GDM1 (cell line): ENCODE data around the gene ANKZF1.
"Not testable (repeated sequence)": the region's sequence is repeated elsewhere in the genome, so short reads cannot be mapped to it uniquely, and the experiment has no call there.

Experiments used
- DNase-seq: peaks from one replicate; lab custom pipeline; 2025; lab: John Stamatoyannopoulos, UW

The ANKZF1 gene

DNA sequence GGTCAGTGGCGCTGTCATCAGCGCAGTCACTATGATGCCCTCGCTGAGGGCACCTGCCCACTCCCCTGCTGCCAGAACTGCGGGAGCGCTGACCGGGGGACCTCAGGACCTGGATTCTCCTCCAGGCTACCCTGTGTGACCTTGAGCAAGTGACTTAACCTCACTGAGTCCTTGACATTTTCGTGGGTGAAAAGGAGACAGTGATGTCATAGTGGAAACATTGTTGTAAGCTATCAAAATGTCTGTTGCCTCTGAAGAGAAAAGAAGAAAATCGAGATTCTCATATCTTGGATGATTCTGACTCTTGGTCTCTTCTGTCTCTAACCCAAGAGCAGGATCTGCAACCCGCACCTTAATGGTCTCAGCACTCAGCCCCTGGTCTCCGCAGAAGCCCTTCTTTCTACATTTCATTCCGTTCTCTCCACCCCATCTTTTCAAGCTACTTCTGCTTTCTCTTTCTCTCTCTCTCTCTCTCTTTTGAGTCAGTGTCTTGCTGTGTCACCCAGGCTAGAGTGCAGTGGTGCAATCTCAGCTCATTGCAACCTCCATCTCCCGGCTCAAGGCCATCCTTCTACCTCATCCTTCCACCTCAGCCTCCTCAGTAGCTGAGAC, 25.1 kb downstream of the ANKZF1 start:
- no peak for DNase-seq

DNA sequence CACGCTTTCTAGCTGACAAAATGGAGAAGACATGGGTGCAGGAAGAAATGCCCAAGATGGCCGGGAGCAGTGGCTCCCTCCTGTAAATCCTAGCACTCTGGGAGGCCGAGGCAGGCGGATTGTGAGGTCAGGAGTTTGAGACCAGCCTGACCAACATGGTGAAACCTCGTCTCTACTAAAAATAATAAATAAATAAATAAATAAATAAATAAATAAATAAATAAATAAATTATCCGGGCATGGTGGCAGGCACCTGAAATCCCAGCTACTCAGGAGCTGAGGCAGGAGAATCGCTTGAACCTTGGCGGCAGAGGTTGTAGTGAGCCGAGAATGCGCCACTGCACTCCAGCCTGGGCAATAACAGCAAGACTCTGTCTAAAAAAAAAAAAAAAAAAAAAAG, 29.3 kb downstream of the ANKZF1 start:
- DNase-seq: not testable (repeated sequence)

DNA sequence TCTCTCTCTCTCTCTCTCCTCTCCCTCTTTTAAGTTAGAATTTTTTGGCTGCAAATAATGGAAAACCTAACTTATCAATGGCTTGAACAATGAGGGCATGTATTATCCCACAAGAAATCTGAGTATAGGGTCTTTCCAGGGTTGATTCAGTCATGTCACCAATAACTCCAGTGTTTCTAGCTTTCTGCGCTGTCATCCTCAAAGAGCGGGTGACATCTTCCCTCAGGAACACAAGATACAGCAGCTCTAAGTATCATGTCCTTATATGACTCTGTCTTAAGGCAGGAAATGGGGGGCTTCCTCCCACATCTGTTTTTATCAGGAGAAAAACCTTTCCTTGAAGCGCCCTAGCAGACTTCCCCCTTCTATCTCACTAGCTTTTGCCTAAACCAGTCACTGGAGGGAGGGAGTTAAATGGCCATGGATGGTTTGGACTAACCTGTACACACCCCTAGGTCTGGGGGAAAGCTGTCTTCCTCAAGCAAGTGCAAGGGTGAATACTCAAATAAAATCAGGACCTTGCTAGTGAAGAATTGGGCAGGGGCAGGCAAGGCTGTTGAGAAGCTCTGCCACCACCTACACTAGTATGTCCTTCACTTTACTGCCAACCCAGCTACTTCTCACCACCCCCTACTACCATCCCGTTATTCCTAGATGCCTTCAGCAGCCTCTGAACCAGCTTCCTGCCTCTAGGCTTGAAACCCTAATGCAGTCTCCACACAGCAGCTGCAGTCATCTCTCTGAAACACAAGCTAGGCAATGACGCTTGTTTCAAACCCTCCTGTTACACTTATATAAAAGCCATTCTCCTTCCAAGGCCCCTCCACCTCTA, 31.6 kb downstream of the ANKZF1 start:
- DNase-seq: no peak

GRCh38 chr2:219266232-219266631, 36.6 kb downstream of the ANKZF1 start:
- no peak for DNase-seq

DNA sequence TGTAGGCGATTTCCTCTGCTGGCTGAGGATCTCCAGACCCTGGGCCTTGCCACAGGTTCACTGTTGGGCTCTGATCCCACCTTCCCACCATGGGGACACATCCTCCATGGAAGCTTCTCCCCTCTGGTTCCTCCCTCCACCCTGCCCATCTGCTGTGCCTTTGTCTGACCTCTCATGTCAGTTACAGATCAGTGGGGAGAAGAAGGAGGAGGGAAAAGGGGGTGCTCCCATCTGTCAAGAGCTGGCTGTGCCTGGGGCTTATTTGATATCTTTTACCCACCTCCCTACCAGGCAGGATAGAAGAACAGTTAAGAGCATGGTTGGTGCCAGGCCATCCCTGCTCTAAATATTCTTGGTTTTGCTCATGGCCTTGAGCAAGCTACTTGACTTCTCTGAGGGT, 37.3 kb downstream of the ANKZF1 start:
- no peak for DNase-seq

DNA sequence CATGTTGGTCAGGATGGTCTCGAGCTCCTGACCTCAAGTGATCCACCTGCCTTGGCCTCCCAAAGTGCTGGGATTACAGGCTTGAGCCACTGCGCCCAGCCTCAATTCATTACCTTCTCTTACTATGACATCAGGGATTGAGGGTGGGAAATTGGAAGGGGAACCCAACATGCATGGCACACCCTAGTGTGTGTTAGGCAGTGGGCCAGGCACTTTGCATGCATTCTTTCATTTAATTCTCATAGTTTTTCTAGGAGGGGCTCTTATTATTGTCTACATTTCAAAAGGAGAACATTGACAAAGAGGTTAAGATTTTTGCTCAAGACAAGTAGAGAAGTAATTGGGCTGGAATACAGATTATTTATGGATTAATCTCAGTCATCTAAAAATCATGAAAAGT, 38.7 kb downstream of the ANKZF1 start:
- no peak for DNase-seq

DNA sequence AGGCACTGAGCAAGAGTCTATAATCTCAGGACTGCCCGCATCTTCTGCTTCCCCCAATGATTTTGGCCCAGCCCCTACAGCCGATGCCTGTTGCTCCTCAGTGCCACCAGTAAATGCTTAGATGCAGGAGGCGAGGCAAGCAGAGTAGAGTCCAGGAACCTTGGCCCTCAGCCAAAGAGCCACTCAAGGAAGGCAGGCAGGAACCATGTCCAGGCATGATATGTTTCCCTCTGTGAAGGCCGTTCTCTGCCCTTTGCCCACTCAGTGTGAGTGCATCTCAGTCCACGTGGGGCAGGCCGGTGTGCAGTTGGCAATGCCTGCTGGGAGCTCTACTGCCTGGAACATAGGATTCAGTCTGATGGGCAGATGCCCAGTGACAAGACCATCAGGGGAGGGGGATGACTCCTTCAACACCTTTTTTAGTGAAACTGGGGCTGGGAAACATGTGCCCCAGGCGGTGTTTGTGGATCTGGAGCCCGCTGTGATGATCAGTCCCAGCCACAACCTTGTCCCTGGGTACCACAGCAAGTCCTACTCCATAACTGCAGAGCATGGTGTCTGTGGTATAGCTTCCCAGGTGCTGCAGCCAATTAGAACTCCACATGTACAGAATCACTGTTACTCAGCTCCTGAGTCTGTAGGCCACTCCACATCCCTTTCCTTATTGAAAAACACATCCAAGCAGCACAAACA, 39.9 kb downstream of the ANKZF1 start:
- no peak for DNase-seq

DNA sequence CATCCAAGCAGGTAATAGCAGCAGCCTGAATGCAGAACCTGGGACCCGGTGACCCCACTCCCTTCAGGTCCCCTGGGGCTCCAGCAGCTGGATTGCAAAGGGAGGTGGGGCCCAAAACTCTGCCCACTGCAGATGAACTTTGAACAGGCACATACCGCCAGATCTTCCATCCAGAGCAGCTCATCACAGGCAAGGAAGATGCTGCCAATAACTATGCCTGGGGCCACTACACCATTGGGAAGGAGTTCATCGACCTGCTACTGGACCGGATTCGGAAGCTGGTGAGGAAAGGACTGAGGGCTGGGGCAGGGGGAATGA, 40.4 kb downstream of the ANKZF1 start:
- DNase-seq: no peak

GRCh38 chr2:219271021-219271420, 41.4 kb downstream of the ANKZF1 start:
- no peak for DNase-seq

DNA sequence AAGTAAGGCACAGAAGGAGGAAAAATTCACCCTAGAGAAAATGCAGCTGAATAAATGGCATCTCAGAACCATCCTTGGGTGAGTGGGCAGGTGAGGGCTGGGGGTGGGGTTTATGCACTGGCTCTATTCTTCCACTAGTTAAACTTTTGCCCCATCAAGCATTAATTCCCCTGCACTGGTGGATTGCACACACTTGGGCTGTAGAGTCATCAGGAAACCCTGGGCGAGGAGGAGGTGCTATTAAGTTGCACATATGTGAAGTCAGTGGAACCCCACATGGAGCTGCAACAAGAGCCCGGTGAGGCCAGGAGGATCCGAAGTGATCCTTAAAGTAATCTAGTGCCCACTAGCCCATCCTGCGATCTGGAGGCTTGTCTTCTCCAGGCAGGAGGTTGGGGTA, 42.8 kb downstream of the ANKZF1 start:
- DNase-seq: no peak

DNA sequence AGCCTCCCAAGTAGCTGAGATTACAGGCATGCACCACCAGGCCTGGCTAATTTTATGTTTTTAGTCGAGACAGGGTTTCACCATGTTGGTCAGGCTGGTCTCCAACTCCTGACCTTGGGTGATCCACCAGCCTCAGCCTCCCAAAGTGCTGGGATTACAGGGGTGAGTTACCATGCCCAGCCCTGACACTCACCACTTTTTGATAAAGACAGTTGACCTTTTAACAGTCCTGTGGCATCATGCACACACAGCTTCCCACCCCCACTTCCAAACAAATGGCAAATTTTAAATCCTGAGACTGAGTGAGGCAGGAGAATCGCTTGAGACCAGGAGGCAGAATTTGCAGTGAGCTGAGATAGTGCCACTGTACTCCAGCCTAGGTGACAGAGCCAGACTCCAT, 43.4 kb downstream of the ANKZF1 start:
- DNase-seq: no peak

GRCh38 chr2:219273937-219274336, 44.3 kb downstream of the ANKZF1 start:
- DNase-seq: no peak

DNA sequence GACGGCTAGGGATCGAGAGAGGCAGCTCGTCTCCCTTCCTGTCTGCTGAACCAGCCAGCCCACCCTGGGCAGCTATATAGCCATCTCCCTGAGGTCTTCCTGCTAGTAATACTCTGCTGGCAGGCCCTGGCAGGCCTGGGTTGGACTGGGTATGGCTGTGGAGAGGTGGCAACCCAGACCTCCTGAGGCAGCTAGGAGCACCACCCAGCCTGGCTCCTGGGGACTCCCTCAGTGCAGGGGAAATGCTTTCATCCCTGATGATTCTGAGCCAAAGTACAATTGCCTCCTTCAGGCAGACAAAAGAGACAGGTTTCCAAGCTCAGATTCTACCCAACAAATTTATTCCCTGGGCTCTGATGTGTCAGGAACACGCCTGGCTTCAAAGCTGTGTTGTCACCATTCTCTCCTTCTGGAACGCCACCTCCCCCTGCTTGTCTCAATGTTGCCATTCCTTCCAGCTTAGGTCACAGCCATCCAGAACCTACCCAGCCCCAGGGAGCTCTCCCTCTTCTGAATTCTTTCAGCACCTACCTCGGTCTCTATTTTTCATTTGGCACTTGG, 44.8 kb downstream of the ANKZF1 start:
- DNase-seq: no peak

DNA sequence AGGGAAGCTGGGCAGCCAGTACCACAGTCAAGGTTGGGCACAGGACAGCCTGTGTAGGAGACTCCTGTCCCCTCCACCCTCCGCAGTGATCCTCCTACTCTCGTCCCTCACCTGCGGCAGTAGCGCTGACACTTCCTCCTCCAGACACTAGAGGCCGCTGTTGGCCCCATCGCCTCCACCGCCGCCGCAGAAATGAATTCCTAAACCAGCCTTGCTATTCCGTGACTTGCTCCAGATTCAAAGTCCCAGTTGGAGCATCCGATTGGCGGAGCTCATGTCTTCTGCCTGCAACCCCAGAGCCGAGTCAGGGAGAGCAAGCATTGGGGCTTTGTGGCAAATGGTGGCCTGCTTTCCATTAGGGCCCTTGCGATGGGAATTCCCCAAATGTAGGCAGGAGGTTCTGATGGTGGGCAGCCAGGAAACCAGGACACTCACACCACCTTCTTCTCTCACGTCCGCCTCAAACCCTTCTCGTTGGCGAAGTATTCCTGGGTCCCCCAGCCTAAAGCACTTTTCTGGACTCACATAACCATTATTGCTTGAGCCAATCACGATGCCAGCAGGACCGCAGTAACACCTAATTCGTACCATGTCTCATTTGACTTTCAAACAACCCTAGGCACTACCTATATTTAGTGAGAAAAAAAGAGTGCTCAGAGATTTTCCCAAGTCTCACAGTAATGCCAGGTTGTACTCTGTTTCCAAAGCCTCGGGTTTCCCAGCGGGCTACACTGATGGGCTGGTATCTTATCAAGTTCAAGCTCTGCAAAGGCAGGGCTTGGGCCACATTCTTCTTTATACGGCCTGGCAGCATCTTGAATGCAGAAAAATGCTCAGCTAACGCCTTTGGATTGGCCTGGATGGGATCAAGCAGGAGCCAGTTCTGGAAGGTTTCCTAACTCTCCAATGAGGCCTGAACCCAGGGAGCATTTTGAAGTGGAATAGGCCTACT, 48.4 kb downstream of the ANKZF1 start:
- peak; percentile 49 for DNase-seq

DNA sequence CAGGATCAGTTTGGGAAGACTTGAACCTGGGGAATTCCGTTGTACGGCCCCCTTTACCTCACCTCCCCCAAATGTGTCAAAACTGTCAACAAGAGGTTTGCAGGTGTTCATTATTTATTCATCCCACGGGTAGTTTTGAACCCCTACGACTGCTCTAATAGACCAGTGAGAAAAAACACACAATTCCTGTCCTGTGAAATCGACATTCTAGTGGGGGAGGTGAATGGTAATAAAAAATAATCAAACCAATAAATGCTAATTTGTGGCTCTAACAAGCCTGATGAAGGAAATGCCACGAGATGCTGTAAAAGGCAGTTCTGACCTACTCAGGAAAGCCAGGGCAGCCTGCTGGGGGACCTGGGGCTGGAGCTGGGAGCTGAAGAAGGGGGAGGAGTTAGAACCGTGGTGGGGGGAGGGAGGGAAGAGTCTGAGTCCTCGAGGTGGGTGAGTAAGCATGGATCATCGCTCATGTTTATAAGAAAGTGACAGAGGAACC, 49.1 kb downstream of the ANKZF1 start:
- DNase-seq: no peak

GRCh38 chr2:219279151-219279915, 49.7 kb downstream of the ANKZF1 start, which contains the start of gene DNAJB2:
DNAJB2 (plus strand) TSS chr2:219279366; CDS start chr2:219279834, 468 bp downstream.
- peak; percentile 94 for DNase-seq

DNA sequence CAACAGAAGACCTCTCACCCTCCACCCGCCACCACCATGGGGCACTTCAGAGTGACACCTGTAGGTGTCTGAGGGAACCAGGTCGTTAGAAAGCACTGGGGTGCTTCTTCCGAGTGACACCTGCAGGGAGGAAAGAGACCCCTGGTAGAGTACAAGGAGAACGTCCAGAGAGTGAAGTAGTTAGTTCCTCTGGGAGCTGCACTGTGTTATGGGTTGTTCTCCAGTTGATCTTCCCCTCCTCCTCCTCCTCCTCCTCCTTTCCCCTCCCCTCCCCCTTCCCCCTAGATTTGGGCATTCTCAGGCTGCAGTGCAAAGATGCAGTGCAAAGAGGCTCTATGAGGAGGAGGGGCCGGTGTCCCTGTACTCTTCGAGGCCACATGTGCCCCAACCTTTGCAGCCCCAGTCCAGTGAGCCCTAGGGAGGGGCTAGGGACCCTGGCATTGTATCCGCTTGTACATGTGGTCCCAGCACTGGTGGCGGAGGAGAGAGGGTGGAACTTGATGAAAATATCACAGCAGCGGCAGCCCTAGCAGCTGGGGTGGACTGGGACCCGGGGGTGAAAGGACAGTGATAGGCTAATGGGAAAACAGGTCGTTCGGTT, 50.4 kb downstream of the ANKZF1 start:
- no peak for DNase-seq

DNA sequence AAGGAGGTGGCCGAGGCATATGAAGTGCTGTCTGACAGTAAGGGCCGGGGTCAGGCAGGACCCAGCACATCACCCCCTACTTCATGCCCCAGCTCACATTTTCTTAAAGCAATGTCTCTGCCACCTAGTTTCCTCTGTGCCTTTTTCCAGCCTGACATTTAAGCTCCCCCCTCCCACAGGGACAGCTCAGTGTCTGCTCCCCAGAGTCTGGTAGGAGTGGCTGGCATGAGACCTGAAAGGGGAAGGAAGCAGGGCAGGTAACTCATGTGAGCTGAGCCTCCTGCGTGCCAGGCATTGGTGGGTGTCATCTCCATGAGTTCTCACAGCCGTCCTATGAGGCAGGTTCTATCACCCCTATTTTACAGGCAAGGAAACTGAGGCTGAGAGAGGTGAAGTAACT, 51.0 kb downstream of the ANKZF1 start:
- DNase-seq: no peak

- no peak for DNase-seq
Observed at GRCh38 chr2:219281588-219281987, 52.0 kb downstream of the ANKZF1 start.

DNA sequence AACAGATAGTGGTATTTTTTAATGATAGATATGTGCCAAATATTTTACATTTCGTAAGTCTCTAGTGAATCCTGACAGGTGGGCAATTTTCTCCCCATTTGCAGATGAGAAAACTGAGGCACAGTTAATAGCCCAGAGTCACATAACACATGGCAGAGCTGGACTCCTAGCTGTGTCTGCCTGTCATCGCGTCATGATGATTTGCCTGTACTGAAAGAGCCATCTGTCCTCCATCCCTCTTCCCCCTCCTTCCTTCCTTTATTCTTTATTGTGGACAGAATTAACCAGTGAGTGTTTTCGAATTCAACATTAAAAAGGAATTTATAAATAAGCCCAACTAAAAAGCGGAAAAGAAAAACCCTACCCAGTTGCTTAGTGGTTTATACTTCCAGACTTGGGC, 52.8 kb downstream of the ANKZF1 start:
- no peak for DNase-seq
